HepG2 (cell line): ENCODE data around the gene ROBO2. TPM values are rescaled to one million over a fixed set of nuclear protein-coding genes. Genes with fewer than 3 reads are reported as not detected.

Experiments
- ASH2L ChIP-seq: fragments of 300-600, 200-600 bp; sonication (generic); IDR thresholded peaks from 2 replicates; pipeline ENCODE4 v1.7.0; 2017; ENCODE audit warnings: low read depth, mild to moderate bottlenecking, moderate library complexity, mixed read lengths, low read length; ENCODE audit not compliant: insufficient read length
- CREM ChIP-seq, 2 experiments: sonication (generic) in 1 of 2; formaldehyde crosslinking in 1 of 2; IDR thresholded peaks; 2 replicates each; pipeline versions ENCODE4 v1.4.0 to v1.6.1; 2016 to 2020; ENCODE audit warnings: antibody characterized with exemption in 1 of 2, mild to moderate bottlenecking in 1 of 2, missing genetic modification reagents in 1 of 2
- EP300 ChIP-seq, 3 experiments: sonication (generic) in 1 of 3; formaldehyde crosslinking in 1 of 3; IDR thresholded peaks; 2 replicates each; pipeline versions ENCODE4 v1.5.1 to v1.6.1; 2011 to 2020; ENCODE audit warnings: low read depth in 2 of 3, low read length in 2 of 3, borderline replicate concordance in 1 of 3, improper control_type of control experiment in 1 of 3, mild to moderate bottlenecking in 1 of 3, missing genetic modification reagents in 1 of 3, moderate library complexity in 1 of 3
- ETV5 ChIP-seq: IDR thresholded peaks from 2 replicates; pipeline ENCODE4 v1.6.1; 2018; ENCODE audit warnings: missing biosample characterization, missing genetic modification reagents, inconsistent platforms, borderline replicate concordance
- FOSL1 ChIP-seq: sonication (generic); formaldehyde crosslinking; IDR thresholded peaks from 2 replicates; pipeline ENCODE4 v1.9.0; 2021; ENCODE audit warnings: missing genetic modification reagents, borderline replicate concordance
- GLI4 ChIP-seq: sonication (generic); formaldehyde crosslinking; IDR thresholded peaks from 2 replicates; pipeline ENCODE4 v1.5.1; 2020; ENCODE audit warnings: missing genetic modification reagents, mild to moderate bottlenecking, moderate library complexity, borderline replicate concordance
- HMG20A ChIP-seq: IDR thresholded peaks from 2 replicates; pipeline ENCODE4 v1.6.1; 2016; ENCODE audit warnings: borderline replicate concordance
- HOXA9 ChIP-seq: sonication (generic); formaldehyde crosslinking; IDR thresholded peaks from 2 replicates; pipeline ENCODE4 v1.8.1; 2022; ENCODE audit warnings: missing genetic modification reagents, mild to moderate bottlenecking, moderate library complexity, borderline replicate concordance
- KDM6A ChIP-seq: IDR thresholded peaks from 2 replicates; pipeline ENCODE4 v1.6.1; 2016; ENCODE audit warnings: low read depth
- MTA1 ChIP-seq: sonication (generic); formaldehyde crosslinking; IDR thresholded peaks from 2 replicates; pipeline ENCODE4 v1.4.0; 2020; ENCODE audit warnings: missing genetic modification reagents, mild to moderate bottlenecking, borderline replicate concordance
- PAX8 ChIP-seq: sonication (generic); formaldehyde crosslinking; IDR thresholded peaks from 2 replicates; pipeline ENCODE4 v1.8.0; 2022; ENCODE audit warnings: mild to moderate bottlenecking, missing genetic modification reagents, borderline replicate concordance
- RORA ChIP-seq: sonication (generic); formaldehyde crosslinking; IDR thresholded peaks from 2 replicates; pipeline ENCODE4 v1.5.0; 2020; ENCODE audit warnings: mild to moderate bottlenecking, missing genetic modification reagents, moderate library complexity
- SOX6 ChIP-seq, 2 experiments: fragments of 450-650 bp in 1 of 2; sonication (generic) in 1 of 2; formaldehyde crosslinking in 1 of 2; IDR thresholded peaks; 2 replicates each; pipeline versions ENCODE4 v1.4.0 to v1.6.1; 2017 to 2020; ENCODE audit warnings: antibody characterized with exemption in 1 of 2, mild to moderate bottlenecking in 1 of 2, missing genetic modification reagents in 1 of 2
- TARDBP ChIP-seq: sonication (generic); formaldehyde crosslinking; IDR thresholded peaks from 2 replicates; pipeline ENCODE4 v1.8.0; 2022; ENCODE audit warnings: mild to moderate bottlenecking, missing genetic modification reagents
- TCF7 ChIP-seq: sonication (generic); IDR thresholded peaks from 2 replicates; pipeline ENCODE4 v1.6.1; 2016; ENCODE audit warnings: antibody characterized with exemption, low read depth
- ZBTB42 ChIP-seq: sonication (generic); formaldehyde crosslinking; IDR thresholded peaks from 2 replicates; pipeline ENCODE4 v1.5.0; 2020; ENCODE audit warnings: mild to moderate bottlenecking, missing genetic modification reagents
- ZNF543 ChIP-seq: sonication (generic); formaldehyde crosslinking; IDR thresholded peaks from 2 replicates; pipeline ENCODE4 v1.4.0; 2020; ENCODE audit warnings: mild to moderate bottlenecking, missing genetic modification reagents
- ZNF652 ChIP-seq: IDR thresholded peaks from 2 replicates; pipeline ENCODE4 v1.6.1; 2016; ENCODE audit warnings: low read depth, borderline replicate concordance
- ZNF766 ChIP-seq: sonication (generic); formaldehyde crosslinking; IDR thresholded peaks from 2 replicates; pipeline ENCODE4 v1.5.0; 2020; ENCODE audit warnings: missing genetic modification reagents, borderline replicate concordance
- polyA plus RNA-seq, 8 experiments: library from polyadenylated mRNA; depleted of rRNA in 3 of 8; stranded (reverse) in 7 of 8; unstranded in 1 of 8; fragments of >200 nt; fragmentation: Illumina TruSeq in 4 of 8; extraction: Trizol in 4 of 8; gene quantifications; 2 replicates each; pipeline versions ENCODE4 v1.2.1 to v1.2.3, GENCODE V29; 2011 to 2016; ENCODE audit warnings: low read depth in 4 of 8, missing spikeins in 1 of 8, mixed read lengths in 1 of 8; ENCODE audit not compliant: insufficient read depth in 1 of 8
- total RNA-seq, 5 experiments: library from RNA; depleted of rRNA; stranded (reverse); fragments of >200 nt; fragmentation: Illumina TruSeq; extraction: Trizol; gene quantifications; 2 replicates each; pipeline ENCODE4 v1.2.3, GENCODE V29; 2016; ENCODE audit warnings: low read depth in 1 of 5
- TF ChIP-seq, protein P1 (sequence below): sonication (generic); formaldehyde crosslinking; IDR thresholded peaks from 2 replicates; pipeline ENCODE4 v1.4.0; 2020; ENCODE audit warnings: missing genetic modification reagents
- TF ChIP-seq, protein P2 (sequence below), 2 experiments: sonication (generic) in 1 of 2; formaldehyde crosslinking in 1 of 2; IDR thresholded peaks; 2 replicates each; pipeline versions ENCODE4 v1.5.1 to v1.6.1; 2011 to 2020; ENCODE audit warnings: borderline replicate concordance in 1 of 2, low read depth in 1 of 2, low read length in 1 of 2, mild to moderate bottlenecking in 1 of 2, missing genetic modification reagents in 1 of 2, moderate library complexity in 1 of 2
- TF ChIP-seq, protein P3 (sequence below): sonication (generic); formaldehyde crosslinking; IDR thresholded peaks from 2 replicates; pipeline ENCODE4 v1.5.0; 2020; ENCODE audit warnings: mild to moderate bottlenecking, missing genetic modification reagents
- TF ChIP-seq, protein P4 (sequence below): sonication (generic); formaldehyde crosslinking; IDR thresholded peaks from 2 replicates; pipeline ENCODE4 v1.8.1; 2023; ENCODE audit warnings: mild to moderate bottlenecking, missing genetic modification reagents, borderline replicate concordance

The ROBO2 gene
- total and polyA plus RNA-seq, 2 of the 13 experiments (the other 11 are each of a cell fraction or from before 2014, with no cell fraction given), result not detected

DNA sequence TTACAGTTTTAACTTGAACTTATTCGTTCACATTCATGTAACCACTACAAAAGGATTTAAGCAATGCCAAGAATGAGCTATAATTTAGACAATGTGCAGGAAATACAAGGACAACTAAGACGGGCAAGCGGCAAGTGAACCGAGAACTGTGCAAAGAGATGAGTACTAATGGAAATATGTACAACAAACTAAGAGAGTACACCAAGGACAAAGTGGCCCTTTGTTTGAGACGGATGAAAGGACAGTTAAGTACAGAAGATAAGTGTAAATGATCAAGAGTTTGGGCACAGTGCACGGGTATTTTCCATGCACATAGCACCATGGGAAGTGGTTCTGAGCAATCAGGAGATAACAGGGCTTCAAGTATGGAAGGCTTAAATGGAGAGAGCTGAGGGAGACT, 281.7 kb downstream of the ROBO2 start (continued):
- no peak for TF ChIP-seq SOX6 (IDR thresholded peaks at IDR 0.05)
- peak; percentile 82 for TF ChIP-seq SOX6 (CRISPR knock-in tag; IDR thresholded peaks at IDR 0.05)
- no peak for TF ChIP-seq ZNF543 (CRISPR knock-in tag)
- no peak for TF ChIP-seq ASH2L
- TF ChIP-seq, protein P1, sequence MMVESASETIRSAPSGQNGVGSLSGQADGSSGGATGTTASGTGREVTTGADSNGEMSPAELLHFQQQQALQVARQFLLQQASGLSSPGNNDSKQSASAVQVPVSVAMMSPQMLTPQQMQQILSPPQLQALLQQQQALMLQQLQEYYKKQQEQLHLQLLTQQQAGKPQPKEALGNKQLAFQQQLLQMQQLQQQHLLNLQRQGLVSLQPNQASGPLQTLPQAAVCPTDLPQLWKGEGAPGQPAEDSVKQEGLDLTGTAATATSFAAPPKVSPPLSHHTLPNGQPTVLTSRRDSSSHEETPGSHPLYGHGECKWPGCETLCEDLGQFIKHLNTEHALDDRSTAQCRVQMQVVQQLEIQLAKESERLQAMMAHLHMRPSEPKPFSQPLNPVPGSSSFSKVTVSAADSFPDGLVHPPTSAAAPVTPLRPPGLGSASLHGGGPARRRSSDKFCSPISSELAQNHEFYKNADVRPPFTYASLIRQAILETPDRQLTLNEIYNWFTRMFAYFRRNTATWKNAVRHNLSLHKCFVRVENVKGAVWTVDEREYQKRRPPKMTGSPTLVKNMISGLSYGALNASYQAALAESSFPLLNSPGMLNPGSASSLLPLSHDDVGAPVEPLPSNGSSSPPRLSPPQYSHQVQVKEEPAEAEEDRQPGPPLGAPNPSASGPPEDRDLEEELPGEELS (CRISPR knock-in tag), result peak; percentile 58
- no peak for TF ChIP-seq MTA1 (CRISPR knock-in tag)
- TF ChIP-seq TCF7, result peak; percentile 41
- no peak for TF ChIP-seq RORA (CRISPR knock-in tag)
- TF ChIP-seq TARDBP (CRISPR knock-in tag), result no peak
- TF ChIP-seq PAX8 (CRISPR knock-in tag), result no peak
- TF ChIP-seq, protein P2, sequence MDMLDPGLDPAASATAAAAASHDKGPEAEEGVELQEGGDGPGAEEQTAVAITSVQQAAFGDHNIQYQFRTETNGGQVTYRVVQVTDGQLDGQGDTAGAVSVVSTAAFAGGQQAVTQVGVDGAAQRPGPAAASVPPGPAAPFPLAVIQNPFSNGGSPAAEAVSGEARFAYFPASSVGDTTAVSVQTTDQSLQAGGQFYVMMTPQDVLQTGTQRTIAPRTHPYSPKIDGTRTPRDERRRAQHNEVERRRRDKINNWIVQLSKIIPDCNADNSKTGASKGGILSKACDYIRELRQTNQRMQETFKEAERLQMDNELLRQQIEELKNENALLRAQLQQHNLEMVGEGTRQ (IDR thresholded peaks at IDR 0.05; ENCODE audit: low read depth, low read length), result no peak
- TF ChIP-seq, protein P2 (CRISPR knock-in tag; IDR thresholded peaks at IDR 0.05; ENCODE audit: borderline replicate concordance), result no peak
- no peak for TF ChIP-seq ZNF652 (CRISPR knock-in tag)
- TF ChIP-seq KDM6A, result 0 out of 2 replicates have a peak, but pooled peaks have one; percentile 39
- peak in 1 of 2 experiments; percentile 27; a peak in 1 of 4 replicates for TF ChIP-seq EP300 (IDR thresholded peaks at IDR 0.05; ENCODE audit: low read depth in 2 of 2, low read length in 2 of 2)
- TF ChIP-seq EP300 (CRISPR knock-in tag; IDR thresholded peaks at IDR 0.05; ENCODE audit: borderline replicate concordance), result peak; percentile 71; the same call in 1 of the 2 replicates
- peak; percentile 72; the same call in 1 of the 2 replicates for TF ChIP-seq HMG20A (CRISPR knock-in tag)
- peak; percentile 31; the same call in 1 of the 2 replicates for TF ChIP-seq ETV5
- TF ChIP-seq CREM (IDR thresholded peaks at IDR 0.05), result no peak; the same call in 1 of the 2 replicates
- TF ChIP-seq CREM (CRISPR knock-in tag; IDR thresholded peaks at IDR 0.05), result no peak
- TF ChIP-seq, protein P3, sequence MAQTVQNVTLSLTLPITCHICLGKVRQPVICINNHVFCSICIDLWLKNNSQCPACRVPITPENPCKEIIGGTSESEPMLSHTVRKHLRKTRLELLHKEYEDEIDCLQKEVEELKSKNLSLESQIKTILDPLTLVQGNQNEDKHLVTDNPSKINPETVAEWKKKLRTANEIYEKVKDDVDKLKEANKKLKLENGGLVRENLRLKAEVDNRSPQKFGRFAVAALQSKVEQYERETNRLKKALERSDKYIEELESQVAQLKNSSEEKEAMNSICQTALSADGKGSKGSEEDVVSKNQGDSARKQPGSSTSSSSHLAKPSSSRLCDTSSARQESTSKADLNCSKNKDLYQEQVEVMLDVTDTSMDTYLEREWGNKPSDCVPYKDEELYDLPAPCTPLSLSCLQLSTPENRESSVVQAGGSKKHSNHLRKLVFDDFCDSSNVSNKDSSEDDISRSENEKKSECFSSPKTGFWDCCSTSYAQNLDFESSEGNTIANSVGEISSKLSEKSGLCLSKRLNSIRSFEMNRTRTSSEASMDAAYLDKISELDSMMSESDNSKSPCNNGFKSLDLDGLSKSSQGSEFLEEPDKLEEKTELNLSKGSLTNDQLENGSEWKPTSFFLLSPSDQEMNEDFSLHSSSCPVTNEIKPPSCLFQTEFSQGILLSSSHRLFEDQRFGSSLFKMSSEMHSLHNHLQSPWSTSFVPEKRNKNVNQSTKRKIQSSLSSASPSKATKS (CRISPR knock-in tag), result no peak
- no peak for TF ChIP-seq ZNF766 (CRISPR knock-in tag)
- TF ChIP-seq, protein P4, sequence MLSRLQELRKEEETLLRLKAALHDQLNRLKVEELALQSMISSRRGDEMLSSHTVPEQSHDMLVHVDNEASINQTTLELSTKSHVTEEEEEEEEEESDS (CRISPR knock-in tag), result no peak
- no peak for TF ChIP-seq ZBTB42 (CRISPR knock-in tag)
- peak; percentile 57; the same call in 1 of the 2 replicates for TF ChIP-seq FOSL1 (CRISPR knock-in tag)
- TF ChIP-seq HOXA9 (CRISPR knock-in tag), result no peak
- TF ChIP-seq GLI4 (CRISPR knock-in tag), result no peak
